T follicular helper cell (primary cell): Measurements from ENCODE around the gene EXOC4.

Experiments used
- DNase-seq: peaks from one replicate; pipeline ENCODE4 v3.0.0-alpha.2; 2020; ENCODE audit warnings: low read depth

EXOC4 gene

DNA sequence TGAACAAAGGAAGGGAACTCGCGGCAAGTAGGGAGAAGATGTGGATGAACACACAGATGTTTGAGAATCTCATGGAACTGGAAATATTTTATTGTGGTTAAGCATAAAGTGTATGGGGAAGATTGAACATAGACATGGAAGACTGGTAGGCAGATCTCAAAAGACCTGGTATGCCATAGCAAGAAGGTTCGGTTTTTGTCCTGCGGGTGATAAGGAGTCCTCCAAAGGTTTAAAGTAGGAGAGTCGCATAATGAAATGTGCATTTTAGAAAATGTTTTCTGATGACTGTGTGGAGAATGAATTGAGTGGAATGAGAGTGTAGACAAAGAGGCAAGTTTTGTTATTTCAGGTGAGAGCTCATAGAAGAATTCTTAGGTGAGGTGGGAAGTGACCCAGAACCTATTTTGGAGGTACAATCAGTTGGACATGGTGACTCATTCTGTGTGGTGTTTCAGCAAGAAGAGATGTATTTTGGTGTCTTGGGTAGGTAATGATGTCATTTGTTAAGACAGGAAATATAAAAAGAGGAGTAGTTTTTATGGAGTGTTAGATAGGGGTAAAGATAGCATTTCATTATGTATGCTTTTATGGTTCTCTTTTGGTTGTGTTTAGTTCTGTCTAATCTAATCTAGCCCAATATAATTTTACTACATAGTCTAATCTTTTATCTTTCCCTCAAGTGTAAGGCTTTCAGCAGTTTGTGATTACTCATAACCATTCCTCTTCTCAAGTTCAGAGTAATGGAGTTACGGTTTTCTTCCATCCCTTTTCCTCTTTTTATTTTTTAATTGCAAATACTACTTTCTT is 239.2 kb downstream of the EXOC4 start:
- DNase-seq = no peak

DNA sequence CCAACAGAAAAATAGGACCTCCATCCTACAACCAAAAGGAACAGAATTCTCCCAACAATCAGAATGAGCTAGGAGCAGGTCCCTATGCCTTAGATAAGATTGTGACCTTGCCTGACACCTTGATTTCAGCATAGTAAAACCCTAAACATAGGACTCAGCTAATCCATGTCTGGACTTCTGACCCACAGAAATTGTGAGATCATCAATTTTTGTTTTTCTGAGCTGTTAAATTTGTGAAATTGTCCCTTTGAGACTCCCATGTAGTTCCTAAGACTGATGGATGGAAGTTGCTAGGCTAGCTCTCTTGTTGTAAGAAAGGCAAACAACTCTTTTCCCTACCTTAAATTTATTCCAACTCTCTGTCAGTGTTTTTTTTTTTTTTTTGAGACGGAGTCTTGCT is 244.2 kb downstream of the EXOC4 start:
- DNase-seq = no peak

DNA sequence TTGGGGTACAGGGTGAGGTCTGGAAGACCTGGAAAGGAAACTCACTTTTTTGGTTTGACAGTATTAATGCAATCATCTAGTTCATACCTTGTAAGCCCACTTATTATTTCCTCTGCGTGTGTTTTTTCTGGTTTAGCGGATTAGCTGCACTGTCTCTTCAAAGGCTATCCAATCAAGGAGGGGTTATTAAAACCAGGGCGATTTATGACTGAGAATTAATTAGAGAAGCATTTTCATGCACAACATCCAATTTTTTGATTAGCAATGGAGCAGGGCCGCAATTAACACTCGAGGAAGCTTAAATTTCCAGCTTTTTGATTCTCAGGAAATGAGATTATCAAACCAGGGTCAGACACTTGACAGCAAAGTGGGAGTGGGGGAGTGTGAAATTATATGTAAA is 248.9 kb downstream of the EXOC4 start:
- DNase-seq = no peak

DNA sequence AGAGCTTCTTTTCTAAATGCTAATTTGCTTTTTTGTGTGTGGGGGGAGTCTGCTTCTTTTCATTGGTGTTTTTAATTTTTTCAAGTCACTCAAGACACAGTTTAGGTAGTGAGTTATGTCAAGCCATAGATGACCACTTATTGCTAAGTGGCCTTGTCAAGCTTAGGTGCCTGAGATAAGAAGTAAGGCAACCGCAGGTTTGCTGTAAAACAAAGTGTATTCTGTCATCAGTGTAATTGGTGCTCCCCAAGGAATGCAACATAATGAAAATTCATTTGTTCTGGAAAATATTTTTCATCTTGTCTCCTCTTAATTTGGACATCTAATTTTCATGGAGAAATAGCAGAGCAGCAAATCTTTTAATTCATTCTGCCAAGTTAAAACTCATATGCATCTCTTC is 249.6 kb downstream of the EXOC4 start:
- no peak for DNase-seq

DNA sequence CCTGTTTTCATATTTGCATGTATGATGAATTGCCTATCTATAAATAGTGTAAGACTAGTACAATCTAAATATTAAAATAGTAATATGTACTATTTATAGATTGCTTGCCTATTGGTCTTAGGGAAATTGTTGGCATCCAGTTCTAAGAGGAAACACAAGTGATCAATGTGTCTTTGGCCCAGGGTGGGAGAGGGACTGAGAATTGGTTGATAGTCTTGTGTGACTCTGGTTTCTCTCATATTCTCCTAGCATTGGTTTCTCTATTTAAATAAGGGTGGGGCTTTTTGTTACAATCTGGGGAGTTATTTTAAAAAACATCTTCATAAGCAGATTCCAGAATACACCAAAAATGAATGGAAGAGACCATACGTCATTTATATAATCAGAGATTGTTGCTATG is 250.1 kb downstream of the EXOC4 start:
- no peak for DNase-seq

DNA sequence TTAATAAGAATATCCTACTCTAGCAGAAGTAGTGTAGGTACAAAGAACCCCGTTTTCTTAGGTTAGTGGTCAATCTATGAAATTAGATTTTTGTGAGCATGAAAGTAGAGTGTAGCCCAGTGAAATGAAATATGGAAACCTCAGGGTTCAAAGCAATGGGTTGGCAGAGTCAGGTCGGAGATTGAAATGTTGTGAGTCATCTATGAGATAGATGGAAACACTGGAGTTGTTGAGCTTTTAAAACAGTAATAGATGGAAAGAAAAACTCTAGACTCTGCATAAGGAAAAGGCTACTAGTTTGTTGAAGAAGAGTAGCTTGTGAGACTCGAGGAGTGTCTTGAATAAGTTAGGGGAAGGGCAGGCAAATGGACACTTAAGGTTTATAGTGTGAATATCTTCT is 251.9 kb downstream of the EXOC4 start:
- no peak for DNase-seq

DNA sequence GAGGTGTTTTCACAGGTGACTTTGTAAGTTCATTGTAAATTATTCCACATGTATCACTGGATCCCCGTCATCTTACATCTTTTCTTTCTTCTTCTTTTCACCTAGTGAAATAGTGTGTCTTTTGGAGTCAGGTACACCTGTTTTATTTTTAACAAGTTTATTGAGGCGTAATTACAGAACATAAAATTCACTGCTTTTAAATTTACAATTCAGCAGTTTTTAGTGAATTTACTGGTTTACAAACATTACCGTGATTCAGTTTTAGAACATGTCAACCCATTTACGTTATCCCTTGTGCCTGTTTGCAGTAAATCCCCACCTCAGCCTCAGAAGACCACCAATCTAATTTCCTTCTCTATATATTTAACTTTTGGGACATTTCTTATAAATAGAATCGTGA is 256.9 kb downstream of the EXOC4 start:
- DNase-seq = no peak

DNA sequence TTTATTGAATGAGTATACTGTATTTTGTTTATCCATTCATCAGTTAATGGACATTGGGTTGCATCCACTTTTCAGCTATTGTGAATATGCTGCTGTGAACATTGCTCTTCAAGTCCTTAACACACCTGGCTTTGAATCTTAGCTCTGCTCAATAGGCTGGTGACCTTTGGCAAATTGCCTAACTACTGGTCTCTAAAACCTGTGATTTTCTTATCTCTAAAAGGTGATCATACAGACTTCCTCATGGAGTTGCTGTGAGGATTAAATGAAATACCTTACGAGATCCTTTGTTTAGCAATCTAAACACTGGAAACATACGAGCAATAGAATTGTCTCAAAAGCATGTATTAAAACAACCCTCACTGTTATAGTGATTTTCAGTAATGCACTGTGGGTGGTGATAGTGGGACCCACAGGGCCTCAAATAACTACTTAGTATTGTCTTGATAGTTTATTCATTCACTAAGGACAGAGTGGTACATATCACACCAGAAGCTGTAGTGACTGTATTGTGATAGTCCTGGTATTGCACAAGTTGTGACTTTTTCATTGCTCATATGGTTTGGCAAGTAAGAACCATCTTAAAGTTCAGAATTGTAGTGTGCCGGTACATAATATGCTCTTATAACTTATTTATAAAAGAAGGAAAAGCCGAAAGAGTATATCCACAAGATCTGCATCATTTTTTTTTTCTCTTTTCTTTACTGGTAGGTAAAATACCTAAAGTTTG is 257.6 kb downstream of the EXOC4 start:
- no peak for DNase-seq

DNA sequence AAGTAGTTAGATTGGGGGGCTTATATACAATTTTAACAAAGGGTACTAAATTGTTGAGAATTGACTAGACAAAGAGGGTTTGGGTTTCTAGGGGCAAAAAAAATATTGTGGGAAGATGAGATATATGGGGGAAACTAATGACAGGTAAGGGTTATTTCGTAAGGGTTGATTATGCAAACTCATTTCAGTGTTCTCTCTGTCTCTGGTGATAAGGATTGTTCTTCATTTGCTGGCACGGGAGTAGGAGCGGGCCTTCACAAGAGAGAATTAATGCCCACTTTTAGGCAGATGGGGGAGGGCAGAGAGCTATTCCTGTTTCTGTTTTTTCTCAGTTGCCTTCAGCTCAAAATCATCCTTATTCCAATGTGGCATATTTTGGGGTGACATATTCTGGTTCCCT is 258.4 kb downstream of the EXOC4 start:
- no peak for DNase-seq

DNA sequence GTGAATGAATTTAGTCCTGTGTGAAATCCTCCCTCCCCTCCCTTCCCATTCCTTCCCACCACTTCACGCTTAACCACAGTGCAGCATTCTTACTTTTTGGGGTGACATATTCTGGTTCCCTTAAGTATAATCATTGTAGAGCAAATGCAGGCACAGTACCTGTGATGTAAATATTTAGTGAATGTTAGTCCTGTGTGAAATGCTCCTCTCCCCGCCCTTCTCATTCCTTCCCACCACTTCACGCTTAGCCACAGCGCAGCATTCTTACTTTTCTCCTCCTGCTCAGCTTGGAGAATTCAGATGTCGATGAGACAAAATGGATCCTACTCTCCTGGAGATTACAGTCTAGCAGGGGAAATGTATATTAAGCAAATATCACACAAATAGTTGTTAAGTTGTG is 258.8 kb downstream of the EXOC4 start:
- no peak for DNase-seq

DNA sequence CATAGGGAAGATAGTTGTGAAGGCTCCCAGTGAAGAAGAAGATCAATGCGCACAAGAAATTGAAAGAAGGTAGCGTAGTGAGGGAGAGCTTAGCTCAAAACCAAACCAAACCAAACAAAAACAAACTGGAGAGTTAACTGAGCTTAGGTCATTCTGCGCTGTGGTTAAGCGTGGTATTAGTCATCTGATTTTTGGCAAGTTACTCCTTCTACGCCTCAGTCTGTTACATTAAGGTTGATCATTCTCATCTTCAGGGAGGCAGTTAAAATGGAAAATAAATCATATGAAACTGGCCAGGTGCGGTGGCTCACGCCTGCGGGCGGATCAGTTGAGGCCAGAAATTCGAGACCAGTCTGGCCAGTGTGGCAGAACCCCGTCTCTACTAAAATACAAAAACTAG is 259.7 kb downstream of the EXOC4 start:
- no peak for DNase-seq

DNA sequence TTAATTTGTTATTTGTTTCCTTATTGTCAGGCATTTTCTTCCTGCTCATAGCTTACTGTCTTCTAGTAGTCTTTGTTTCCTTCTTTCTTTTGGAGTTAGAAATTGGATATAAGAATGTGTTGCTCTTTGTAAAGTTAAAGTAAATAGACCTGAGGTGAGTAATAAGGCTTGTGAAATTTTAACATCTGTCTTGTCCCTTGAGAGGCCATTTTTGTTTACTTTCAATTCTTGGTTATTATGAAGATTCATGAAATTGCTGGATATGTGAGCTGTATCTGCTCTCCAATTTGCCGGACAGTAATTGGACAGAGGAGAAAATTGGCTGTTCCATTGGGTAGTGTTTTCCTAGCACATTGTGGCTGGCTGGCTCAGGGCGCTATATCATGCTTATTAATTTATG is 260.7 kb downstream of the EXOC4 start:
- no peak for DNase-seq

DNA sequence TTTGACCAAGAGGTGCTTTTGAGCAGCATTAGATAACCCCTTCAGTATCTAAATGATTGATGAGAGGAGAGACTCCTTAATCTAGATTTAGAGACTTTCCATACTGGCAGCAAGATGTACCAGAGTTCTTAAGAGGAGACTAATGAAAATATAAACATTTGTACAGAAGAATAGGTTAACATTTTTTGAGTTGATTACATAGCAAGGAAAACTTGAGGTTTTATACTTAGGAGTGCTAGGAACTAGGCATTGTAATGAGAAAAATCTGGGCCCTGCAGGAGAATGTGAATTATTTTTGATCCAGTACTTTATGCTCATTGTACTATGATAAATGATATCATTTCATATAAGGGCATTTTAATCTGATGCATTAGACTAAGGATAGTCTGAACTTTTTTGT is 261.7 kb downstream of the EXOC4 start:
- DNase-seq = no peak

DNA sequence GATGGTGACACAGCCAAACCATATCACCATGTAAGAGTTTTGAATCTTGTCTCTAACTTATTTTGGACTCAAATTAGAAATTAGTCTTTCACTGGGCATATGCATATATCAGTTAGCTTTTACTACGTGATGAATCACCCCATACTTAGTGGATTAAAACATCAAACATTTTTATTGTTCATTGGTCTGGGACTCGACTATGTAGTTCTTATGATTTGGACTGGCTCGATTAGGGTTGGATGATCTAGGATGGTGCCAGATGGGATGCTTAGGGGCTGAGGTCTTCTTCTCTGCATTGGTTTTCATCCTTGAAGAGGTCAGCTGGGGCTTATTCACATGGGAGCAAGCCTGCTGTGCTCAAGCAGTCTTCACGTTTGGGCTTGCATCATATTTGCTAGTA is 264.9 kb downstream of the EXOC4 start:
- DNase-seq = no peak

DNA sequence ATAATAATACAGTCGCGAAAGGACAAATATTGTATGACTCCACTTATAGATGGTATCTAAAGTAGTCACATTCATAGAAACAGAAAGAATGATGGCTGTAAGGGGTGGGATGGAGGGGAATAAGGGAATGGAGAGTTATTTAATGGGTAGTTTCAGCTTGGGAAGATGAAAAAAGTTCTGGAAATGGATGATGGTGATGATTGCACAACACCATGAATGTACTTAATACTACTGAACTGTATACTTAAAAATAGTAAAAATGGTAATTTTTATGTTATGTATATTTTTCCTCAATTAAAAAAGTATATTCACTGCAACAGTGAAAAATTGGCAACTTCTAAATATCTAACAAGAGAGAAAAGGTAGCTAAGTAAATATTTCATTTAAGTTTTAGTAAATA is 265.8 kb downstream of the EXOC4 start:
- DNase-seq = no peak

DNA sequence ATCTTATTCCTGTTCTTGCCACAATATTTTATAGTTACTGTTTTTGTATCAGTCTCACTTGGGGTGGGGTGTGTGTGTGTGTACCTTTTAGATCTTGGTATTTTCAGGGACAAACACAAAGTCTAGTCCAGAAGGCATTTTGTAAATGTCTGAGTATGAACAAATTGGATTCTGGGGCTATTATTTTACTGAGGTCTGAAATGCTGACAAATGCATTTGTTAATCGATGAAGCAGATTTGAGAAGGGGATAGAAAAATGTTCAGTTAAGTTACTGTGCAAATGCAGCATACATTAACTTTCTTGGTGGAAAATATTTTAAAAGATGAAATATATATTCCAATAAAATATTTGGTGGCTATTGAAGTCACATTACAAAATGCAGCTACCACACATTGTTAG is 267.4 kb downstream of the EXOC4 start:
- DNase-seq = no peak

DNA sequence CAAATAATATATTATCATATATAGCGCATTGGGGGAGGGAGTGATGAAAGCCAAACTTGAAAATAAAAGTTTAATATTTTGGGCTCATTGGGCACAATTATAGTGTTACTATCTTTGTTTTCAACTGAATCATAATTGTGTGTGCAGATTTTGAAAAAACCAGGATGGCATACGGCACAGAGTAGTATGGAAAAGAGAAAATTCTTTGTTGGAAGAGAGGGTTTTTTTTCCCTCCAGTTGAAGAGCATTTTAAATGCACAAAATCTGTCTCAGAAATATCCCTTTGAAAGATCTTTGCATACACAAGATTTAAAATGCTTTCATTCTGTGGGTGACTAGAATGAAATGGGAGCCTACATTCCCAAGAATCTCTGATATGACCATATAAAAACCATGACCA is 269.6 kb downstream of the EXOC4 start:
- no peak for DNase-seq

DNA sequence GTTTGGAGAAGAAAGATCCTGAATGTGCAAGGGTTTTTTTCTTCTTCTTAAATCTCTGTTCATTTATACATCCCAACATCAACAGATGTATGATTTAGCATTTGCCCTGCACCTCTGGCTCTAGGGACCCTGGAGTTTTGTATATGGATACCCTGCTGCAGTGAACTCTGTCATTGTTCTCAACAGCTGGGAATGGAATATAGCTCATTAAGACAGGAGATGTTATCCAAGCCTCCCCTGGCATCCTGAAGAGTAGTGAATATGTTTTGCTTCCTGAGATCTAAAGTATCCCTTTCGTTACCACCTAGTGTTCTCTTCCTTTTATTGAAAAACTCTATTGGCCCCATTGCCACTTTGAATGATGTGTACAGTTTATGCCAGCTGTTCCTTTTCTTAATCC is 275.9 kb downstream of the EXOC4 start:
- DNase-seq = no peak

DNA sequence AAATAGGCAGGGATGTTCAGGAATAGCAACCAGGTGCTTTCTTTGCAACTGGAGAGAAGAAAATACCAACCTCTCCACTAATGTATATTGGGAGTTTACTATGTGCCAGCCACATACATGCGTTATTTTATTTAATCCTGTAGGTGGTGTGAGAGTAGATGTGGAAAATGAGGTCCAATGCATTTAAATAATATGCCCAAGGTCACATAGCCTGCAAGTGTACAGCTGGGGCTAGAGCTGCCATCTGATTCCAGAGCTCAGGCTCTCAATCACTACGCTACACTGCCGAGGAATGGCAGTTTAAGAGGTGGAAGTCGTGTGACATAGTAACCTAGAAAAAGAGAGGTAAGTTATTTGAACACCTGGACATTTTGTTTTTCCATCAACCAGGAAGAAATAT is 277.0 kb downstream of the EXOC4 start:
- DNase-seq = no peak

DNA sequence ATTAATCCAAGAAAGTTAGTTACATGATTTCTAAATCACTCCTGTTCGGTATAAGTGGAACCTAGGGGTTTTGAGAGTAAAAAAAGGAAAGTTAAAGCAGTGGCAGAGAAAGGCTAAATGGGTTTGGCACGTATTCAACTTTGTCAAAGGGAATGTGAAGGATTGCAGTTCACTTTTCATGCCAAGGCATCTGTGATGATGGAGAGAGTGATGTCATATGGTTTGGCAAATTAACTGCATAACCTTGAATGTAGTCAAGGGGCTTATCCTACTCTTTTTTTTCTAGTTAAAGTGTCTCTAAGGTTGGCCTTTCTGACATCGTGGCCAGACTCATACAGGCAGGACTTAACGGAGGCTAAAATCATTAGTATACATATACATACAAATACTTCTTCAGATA is 277.8 kb downstream of the EXOC4 start:
- no peak for DNase-seq

DNA sequence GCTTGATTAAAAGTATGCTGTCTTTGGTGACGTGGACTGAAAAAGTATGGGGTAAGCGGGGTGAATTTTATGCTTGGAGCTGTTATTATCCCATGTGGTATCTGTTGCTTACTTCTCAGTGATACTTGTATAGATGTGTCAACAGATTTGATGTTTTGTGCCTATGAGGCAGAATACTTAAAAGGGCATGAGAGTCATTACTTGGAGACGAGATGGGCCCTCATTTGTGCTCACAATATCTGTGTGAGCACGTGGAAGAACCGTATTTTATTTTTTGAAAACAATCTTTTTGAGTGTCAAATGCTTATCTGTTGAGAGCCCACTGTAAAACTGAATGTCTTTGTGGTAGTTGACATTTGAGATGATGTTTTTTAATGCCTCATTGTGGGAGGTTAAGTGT is 281.9 kb downstream of the EXOC4 start:
- DNase-seq = no peak

DNA sequence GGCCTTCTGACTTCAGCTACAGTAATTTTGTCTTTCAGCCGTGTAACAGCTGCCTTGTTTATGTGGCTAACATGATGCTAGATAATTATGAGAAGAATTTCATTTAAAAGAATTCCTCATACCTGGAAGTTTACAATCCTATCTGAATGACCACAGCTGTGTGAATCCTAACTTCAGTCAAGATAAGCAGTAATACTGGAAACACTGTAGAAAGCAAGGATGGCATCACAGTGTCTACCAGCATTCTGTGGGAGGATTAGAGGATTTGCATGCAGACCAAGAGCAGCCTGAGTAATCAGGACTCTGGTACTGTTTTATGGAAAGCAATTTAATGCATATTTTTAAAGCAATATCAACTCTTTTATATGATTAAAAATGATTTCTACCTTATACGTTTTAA is 282.4 kb downstream of the EXOC4 start:
- DNase-seq = no peak

DNA sequence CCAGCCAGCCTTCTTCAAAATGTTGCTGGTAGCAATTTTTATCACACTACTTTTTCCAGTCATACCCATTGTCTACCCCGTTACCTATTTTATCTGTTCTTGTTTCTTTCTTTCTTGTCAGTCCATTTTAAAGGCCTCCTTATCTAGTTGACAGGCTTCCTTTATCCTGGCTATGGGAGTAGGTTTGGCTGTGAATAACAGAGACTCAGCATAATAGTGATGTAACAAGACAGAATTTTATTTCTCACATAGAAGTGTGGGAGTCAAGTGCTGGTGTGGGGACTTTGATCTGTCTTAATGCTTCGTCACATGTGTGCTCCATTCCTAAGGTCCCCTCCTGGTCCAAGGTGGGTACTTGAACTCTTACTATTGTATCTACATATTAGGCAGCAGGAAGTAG is 283.6 kb downstream of the EXOC4 start:
- no peak for DNase-seq

DNA sequence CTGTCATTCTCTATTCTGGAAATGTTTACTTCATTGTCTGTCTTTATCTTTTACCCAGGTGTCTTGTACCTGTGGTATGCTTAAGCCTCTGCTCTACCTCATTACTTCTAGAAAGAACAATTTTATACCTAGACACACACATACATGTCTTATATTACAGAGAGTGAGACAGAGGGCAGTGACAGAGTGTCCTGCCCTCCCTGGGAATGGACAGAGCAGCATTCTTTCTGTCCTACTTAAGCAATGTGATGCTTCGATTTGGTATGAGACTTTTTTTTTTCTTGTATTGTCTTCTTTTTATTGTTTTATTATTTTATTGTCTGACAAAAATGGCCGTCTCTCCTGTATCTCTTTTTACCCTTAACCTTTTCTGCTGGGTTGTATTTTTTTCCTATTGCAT is 286.1 kb downstream of the EXOC4 start:
- DNase-seq = no peak
